SK-N-SH (cell line): Measurements from ENCODE around the gene SPEF2. TPM values are rescaled to one million over a fixed set of nuclear protein-coding genes. Genes with fewer than 3 reads are reported as not detected.

Experiments
- CTCF ChIA-PET: fragments of 300-600, 350-600 bp; formaldehyde crosslinking; extraction: SDS; loops from one replicate; lab custom pipeline; 2021; lab: Yijun Ruan, JAX
- POLR2A ChIA-PET: fragments of 350-600 bp; sonication (Branson Sonifier 250); formaldehyde crosslinking; extraction: SDS; loops from one replicate; lab custom pipeline; 2020; ENCODE audit warnings: antibody characterized with exemption, inconsistent platforms; lab: Yijun Ruan, JAX
- DNase-seq: peaks from one replicate; pipeline ENCODE4 v3.0.0; 2012
- H2AFZ ChIP-seq: fragments of 200-600 bp; sonication (generic); 2 replicates; pipeline ENCODE4 v1.8.1; 2016; ENCODE audit warnings: antibody characterized with exemption, mild to moderate bottlenecking, low read depth
- H3F3A ChIP-seq: fragments of 200-600 bp; sonication (generic); replicated peaks from 2 replicates; pipeline ENCODE3; 2016; ENCODE audit warnings: antibody characterized with exemption, mild to moderate bottlenecking; ENCODE audit not compliant: insufficient read depth
- H3K27ac ChIP-seq, 2 experiments: fragments of 200-500 bp in 1 of 2; fragments of 200-600 bp in 1 of 2; sonication (Bioruptor generic) in 1 of 2; sonication (generic), shearing (Covaris generic) in 1 of 2; 2 replicates each; pipeline versions ENCODE4 v1.5.1 to v1.6.1; 2014 to 2016; ENCODE audit warnings: low read depth in 2 of 2, inconsistent platforms in 1 of 2, low read length in 1 of 2, mild to moderate bottlenecking in 1 of 2, mixed read lengths in 1 of 2
- H3K27me3 ChIP-seq: fragments of 200-600 bp; sonication (generic), shearing (Covaris generic); 2 replicates; pipeline ENCODE4 v1.6.1; 2016; ENCODE audit warnings: mixed run types; ENCODE audit not compliant: insufficient read depth
- H3K36me3 ChIP-seq, 2 experiments: fragments of 200-500 bp in 1 of 2; fragments of 200-600 bp in 1 of 2; sonication (Bioruptor generic) in 1 of 2; sonication (generic) in 1 of 2; replicated peaks in 1 of 2; 2 replicates each; pipeline versions ENCODE3 to v1.5.1; 2014 to 2016; ENCODE audit warnings: low read length in 1 of 2, mild to moderate bottlenecking in 1 of 2; ENCODE audit not compliant: insufficient read depth in 2 of 2, control insufficient read depth in 1 of 2
- H3K4me1 ChIP-seq, 2 experiments: fragments of 200-500 bp in 1 of 2; fragments of 200-600 bp in 1 of 2; sonication (Bioruptor generic) in 1 of 2; sonication (generic), shearing (Covaris generic) in 1 of 2; 2 replicates each; pipeline versions ENCODE4 v1.5.1 to v1.6.1; 2014 to 2016; ENCODE audit warnings: low read depth in 1 of 2, low read length in 1 of 2, mixed run types in 1 of 2; ENCODE audit not compliant: insufficient read depth in 2 of 2, control insufficient read depth in 1 of 2
- H3K4me2 ChIP-seq: fragments of 200-600 bp; sonication (generic), shearing (Covaris generic); 2 replicates; pipeline ENCODE4 v1.6.1; 2017; ENCODE audit warnings: mixed run types
- H3K4me3 ChIP-seq, 2 experiments: fragments of 200-500 bp in 1 of 2; fragments of 200-600 bp in 1 of 2; sonication (Bioruptor generic) in 1 of 2; sonication (generic), shearing (Covaris generic) in 1 of 2; 2 replicates each; pipeline versions ENCODE4 v1.5.1 to v1.8.1; 2014 to 2016; ENCODE audit warnings: low read depth in 2 of 2, inconsistent platforms in 1 of 2, low read length in 1 of 2, mild to moderate bottlenecking in 1 of 2, mixed read lengths in 1 of 2, moderate library complexity in 1 of 2
- H3K79me2 ChIP-seq: fragments of 200-600 bp; sonication (generic); 2 replicates; pipeline ENCODE4 v1.8.1; 2017; ENCODE audit warnings: mild to moderate bottlenecking; ENCODE audit not compliant: insufficient read depth
- H3K9ac ChIP-seq: fragments of 200-600 bp; sonication (generic); 2 replicates; pipeline ENCODE4 v1.6.1; 2017; ENCODE audit warnings: mixed run types
- H3K9me2 ChIP-seq: fragments of 200-600 bp; sonication (generic); 2 replicates; pipeline ENCODE4 v1.6.1; 2017; ENCODE audit warnings: mixed run types
- H3K9me3 ChIP-seq: fragments of 200-600 bp; sonication (generic); 2 replicates; pipeline ENCODE4 v1.6.1; 2017; ENCODE audit warnings: mixed run types, mild to moderate bottlenecking, moderate library complexity
- H4K20me1 ChIP-seq: fragments of 200-600 bp; sonication (generic); 2 replicates; pipeline ENCODE4 v1.6.1; 2017; ENCODE audit warnings: mild to moderate bottlenecking, mixed run types; ENCODE audit not compliant: insufficient read depth
- EP300 ChIP-seq, 2 experiments: IDR thresholded peaks; 2 replicates each; pipeline versions ENCODE4 v1.4.0 to v1.6.1; 2012; ENCODE audit warnings: borderline replicate concordance in 1 of 2, low read depth in 1 of 2, low read length in 1 of 2
- EZH2phosphoT487 ChIP-seq: fragments of 200-600 bp; sonication (generic); IDR thresholded peaks from 2 replicates; pipeline ENCODE4 v1.6.1; 2017; ENCODE audit warnings: low read depth, mixed run types, mild to moderate bottlenecking, antibody characterized with exemption, moderate library complexity, borderline replicate concordance
- FOSL2 ChIP-seq: IDR thresholded peaks from 2 replicates; pipeline ENCODE4 v1.4.0; 2012; ENCODE audit warnings: low read depth, mild to moderate bottlenecking, moderate library complexity, borderline replicate concordance
- FOXJ3 ChIP-seq: sonication (generic); formaldehyde crosslinking; IDR thresholded peaks from 2 replicates; pipeline ENCODE4 v1.5.1; 2020; ENCODE audit warnings: mild to moderate bottlenecking, missing genetic modification reagents
- FOXM1 ChIP-seq: IDR thresholded peaks from 2 replicates; pipeline ENCODE4 v1.4.0; 2012; ENCODE audit warnings: low read depth, mild to moderate bottlenecking
- GABPA ChIP-seq: IDR thresholded peaks from 2 replicates; pipeline ENCODE4 v1.4.0; 2012; ENCODE audit warnings: low read depth, mild to moderate bottlenecking
- JUND ChIP-seq: IDR thresholded peaks from 2 replicates; pipeline ENCODE4 v1.4.0; 2012
- MAX ChIP-seq: IDR thresholded peaks from 2 replicates; pipeline ENCODE4 v1.4.0; 2012; ENCODE audit warnings: low read depth
- MEF2A ChIP-seq: IDR thresholded peaks from 2 replicates; pipeline ENCODE4 v1.4.0; 2012; ENCODE audit warnings: low read depth, borderline replicate concordance
- MXI1 ChIP-seq: IDR thresholded peaks from 2 replicates; pipeline ENCODE4 v1.6.1; 2012; ENCODE audit warnings: mild to moderate bottlenecking, low read depth, low read length, improper control_type of control experiment
- NRF1 ChIP-seq: IDR thresholded peaks from 2 replicates; pipeline ENCODE4 v1.6.1; 2012; ENCODE audit warnings: low read depth, mild to moderate bottlenecking, low read length
- PBX3 ChIP-seq: IDR thresholded peaks from 2 replicates; pipeline ENCODE4; 2012
- POLR2AphosphoS5 ChIP-seq: IDR thresholded peaks from 2 replicates; pipeline ENCODE4 v1.6.1; 2012; ENCODE audit warnings: low read depth, low read length
- RCOR1 ChIP-seq: fragments of 150-350 bp; IDR thresholded peaks from 2 replicates; pipeline ENCODE4 v1.6.1; 2017; ENCODE audit warnings: antibody characterized with exemption, low read length
- SIN3A ChIP-seq: IDR thresholded peaks from 2 replicates; pipeline ENCODE4 v1.6.1; 2012; ENCODE audit warnings: low read depth, mild to moderate bottlenecking, low read length, moderate library complexity, borderline replicate concordance
- SMC3 ChIP-seq: IDR thresholded peaks from 2 replicates; pipeline ENCODE4 v1.6.1; 2012; ENCODE audit warnings: low read depth, low read length, improper control_type of control experiment
- TCF12 ChIP-seq: IDR thresholded peaks from 2 replicates; pipeline ENCODE4 v1.4.0; 2012
- USF1 ChIP-seq: IDR thresholded peaks from 2 replicates; pipeline ENCODE4 v1.4.0; 2012; ENCODE audit warnings: low read depth, borderline replicate concordance
- USF2 ChIP-seq: fragments of 150-350 bp; IDR thresholded peaks from 2 replicates; pipeline ENCODE4 v1.6.1; 2017; ENCODE audit warnings: antibody characterized with exemption, low read length, low read depth, borderline replicate concordance
- polyA plus RNA-seq, 3 experiments: library from polyadenylated mRNA; depleted of rRNA; stranded (reverse); fragments of >200 nt; gene quantifications; 2 replicates each; pipeline ENCODE4 v1.2.3, GENCODE V29; 2012

SPEF2 gene
- polyA plus RNA-seq, 1 of the 3 experiments (the other 2 are of a cell fraction): 1.6 TPM

- H3K4me3 ChIP-seq: no peak overlapping the region
- no peak overlapping the region for H2AFZ ChIP-seq
- no peak overlapping the region for H3K27ac ChIP-seq
- ChIA-PET CTCF (interaction anchor here (0.7 to 1.6 kb wide), 2 partner anchors 26 to 119 kb away, joined by 3 to 4 read pairs; no protein-coding TSS in a partner anchor), POLR2A (interaction anchor here (0.6 kb wide), 1 partner anchor 19 kb away, joined by 3 read pairs; no protein-coding TSS in a partner anchor)
- no peak for DNase-seq
- H3K9ac ChIP-seq: no peak overlapping the region
- peaks cover 19 to 21% of the 10 kb centered on the region in 2 experiments; a peak in 3 of 4 replicates for H3K4me1 ChIP-seq
- no peak overlapping the region for H3K4me2 ChIP-seq
- no peaks in the 10 kb centered on the region for H3K27me3 ChIP-seq
- H3K9me2 ChIP-seq: no peaks in the 10 kb centered on the region
- H3K79me2 ChIP-seq: no peaks in the 10 kb centered on the region
- H3F3A ChIP-seq: no peaks in the 10 kb centered on the region
- H3K36me3 ChIP-seq: no peaks in the 10 kb centered on the region
- H4K20me1 ChIP-seq: no peaks in the 10 kb centered on the region
- no peak for TF ChIP-seq TCF12
- TF ChIP-seq FOSL2: no peak
- H3K9me3 ChIP-seq: no peaks in the 10 kb centered on the region
Measured at GRCh38 chr5:35804841-35805240, 187.2 kb downstream of the SPEF2 start.

- H4K20me1 ChIP-seq: no peaks in the 10 kb centered on the region
- H3K4me3 ChIP-seq: no peak overlapping the region
- POLR2A ChIA-PET: no interaction called here
- no peaks in the 10 kb centered on the region for H3K79me2 ChIP-seq
- no peak overlapping the region for H3K4me2 ChIP-seq
- H3K27ac ChIP-seq: no peak overlapping the region
- no peaks in the 10 kb centered on the region for H3K4me1 ChIP-seq
- H3F3A ChIP-seq: no peaks in the 10 kb centered on the region
- H2AFZ ChIP-seq: no peak overlapping the region
- no peak overlapping the region for H3K9ac ChIP-seq
- no peaks in the 10 kb centered on the region for H3K9me2 ChIP-seq
- DNase-seq: no peak
- H3K36me3 ChIP-seq: no peaks in the 10 kb centered on the region
- H3K9me3 ChIP-seq: no peaks in the 10 kb centered on the region
- CTCF ChIA-PET: interaction anchor here (1.0 kb wide), 1 partner anchor 20 kb away, joined by 3 read pairs; no protein-coding TSS in a partner anchor
- TF ChIP-seq MEF2A (no peak), FOXM1 (no peak), MAX (no peak), GABPA (no peak), USF2 (no peak), RCOR1 (no peak), TCF12 (no peak), PBX3 (no peak), NRF1 (no peak), USF1 (no peak), SIN3A (no peak), POLR2AphosphoS5 (no peak), FOXJ3 (CRISPR knock-in tag) (no peak), JUND (no peak), MXI1 (no peak), EZH2phosphoT487 (no peak), EP300 (IDR thresholded peaks at IDR 0.05; ENCODE audit: borderline replicate concordance in 1 of 2, low read depth in 1 of 2, low read length in 1 of 2) (no peak), FOSL2 (no peak), SMC3 (no peak)
- H3K27me3 ChIP-seq: no peaks in the 10 kb centered on the region
Measured at GRCh38 chr5:35810601-35811000, 192.9 kb downstream of the SPEF2 start.
